ENCODE results near the gene OR52M1. TPM values are rescaled to one million over a fixed set of nuclear protein-coding genes. Genes with fewer than 3 reads are reported as not detected.

Gene OR52M1
- total RNA-seq, 1 donor from 2014 or later: not detected

GRCh38 chr11:4541071-4541470, 3.9 kb upstream of the OR52M1 start:
- TF ChIP-seq, protein P1, sequence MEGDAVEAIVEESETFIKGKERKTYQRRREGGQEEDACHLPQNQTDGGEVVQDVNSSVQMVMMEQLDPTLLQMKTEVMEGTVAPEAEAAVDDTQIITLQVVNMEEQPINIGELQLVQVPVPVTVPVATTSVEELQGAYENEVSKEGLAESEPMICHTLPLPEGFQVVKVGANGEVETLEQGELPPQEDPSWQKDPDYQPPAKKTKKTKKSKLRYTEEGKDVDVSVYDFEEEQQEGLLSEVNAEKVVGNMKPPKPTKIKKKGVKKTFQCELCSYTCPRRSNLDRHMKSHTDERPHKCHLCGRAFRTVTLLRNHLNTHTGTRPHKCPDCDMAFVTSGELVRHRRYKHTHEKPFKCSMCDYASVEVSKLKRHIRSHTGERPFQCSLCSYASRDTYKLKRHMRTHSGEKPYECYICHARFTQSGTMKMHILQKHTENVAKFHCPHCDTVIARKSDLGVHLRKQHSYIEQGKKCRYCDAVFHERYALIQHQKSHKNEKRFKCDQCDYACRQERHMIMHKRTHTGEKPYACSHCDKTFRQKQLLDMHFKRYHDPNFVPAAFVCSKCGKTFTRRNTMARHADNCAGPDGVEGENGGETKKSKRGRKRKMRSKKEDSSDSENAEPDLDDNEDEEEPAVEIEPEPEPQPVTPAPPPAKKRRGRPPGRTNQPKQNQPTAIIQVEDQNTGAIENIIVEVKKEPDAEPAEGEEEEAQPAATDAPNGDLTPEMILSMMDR (conservative IDR thresholded peaks at IDR 0.05; ENCODE audit: low read depth, low read length): no peak
- no peak overlapping the region for H3K4me3 ChIP-seq (ENCODE audit: low read depth, low read length)
- DNase-seq (ENCODE audit: low read depth): no peak

- DNase-seq (ENCODE audit: low read depth): no peak
- no peak overlapping the region for H3K4me3 ChIP-seq (ENCODE audit: low read depth, low read length)
- TF ChIP-seq, protein P1 (conservative IDR thresholded peaks at IDR 0.05; ENCODE audit: low read depth, low read length): no peak
Observed at GRCh38 chr11:4543561-4543960, 1.4 kb upstream of the OR52M1 start.

GRCh38 chr11:4546878-4547277, 1.9 kb downstream of the OR52M1 start:
- TF ChIP-seq, protein P1 (conservative IDR thresholded peaks at IDR 0.05; ENCODE audit: low read depth, low read length): no peak
- DNase-seq (ENCODE audit: low read depth): peak; percentile 43

GRCh38 chr11:4547416-4547815, 2.4 kb downstream of the OR52M1 start:
- H3K4me3 ChIP-seq (ENCODE audit: low read depth, low read length): no peak overlapping the region
- no peak for DNase-seq (ENCODE audit: low read depth)
- TF ChIP-seq, protein P1 (conservative IDR thresholded peaks at IDR 0.05; ENCODE audit: low read depth, low read length): no peak

More at GRCh38 chr11:4546878-4547277, 1.9 kb downstream of the OR52M1 start:
- no peak overlapping the region for H3K4me3 ChIP-seq (ENCODE audit: low read depth, low read length)

- H3K4me3 ChIP-seq (ENCODE audit: low read depth, low read length): no peak overlapping the region
- DNase-seq (ENCODE audit: low read depth): no peak
- TF ChIP-seq, protein P1 (conservative IDR thresholded peaks at IDR 0.05; ENCODE audit: low read depth, low read length): peak; percentile 69
Observed at GRCh38 chr11:4551346-4551979, 6.5 kb downstream of the OR52M1 start.

DNA sequence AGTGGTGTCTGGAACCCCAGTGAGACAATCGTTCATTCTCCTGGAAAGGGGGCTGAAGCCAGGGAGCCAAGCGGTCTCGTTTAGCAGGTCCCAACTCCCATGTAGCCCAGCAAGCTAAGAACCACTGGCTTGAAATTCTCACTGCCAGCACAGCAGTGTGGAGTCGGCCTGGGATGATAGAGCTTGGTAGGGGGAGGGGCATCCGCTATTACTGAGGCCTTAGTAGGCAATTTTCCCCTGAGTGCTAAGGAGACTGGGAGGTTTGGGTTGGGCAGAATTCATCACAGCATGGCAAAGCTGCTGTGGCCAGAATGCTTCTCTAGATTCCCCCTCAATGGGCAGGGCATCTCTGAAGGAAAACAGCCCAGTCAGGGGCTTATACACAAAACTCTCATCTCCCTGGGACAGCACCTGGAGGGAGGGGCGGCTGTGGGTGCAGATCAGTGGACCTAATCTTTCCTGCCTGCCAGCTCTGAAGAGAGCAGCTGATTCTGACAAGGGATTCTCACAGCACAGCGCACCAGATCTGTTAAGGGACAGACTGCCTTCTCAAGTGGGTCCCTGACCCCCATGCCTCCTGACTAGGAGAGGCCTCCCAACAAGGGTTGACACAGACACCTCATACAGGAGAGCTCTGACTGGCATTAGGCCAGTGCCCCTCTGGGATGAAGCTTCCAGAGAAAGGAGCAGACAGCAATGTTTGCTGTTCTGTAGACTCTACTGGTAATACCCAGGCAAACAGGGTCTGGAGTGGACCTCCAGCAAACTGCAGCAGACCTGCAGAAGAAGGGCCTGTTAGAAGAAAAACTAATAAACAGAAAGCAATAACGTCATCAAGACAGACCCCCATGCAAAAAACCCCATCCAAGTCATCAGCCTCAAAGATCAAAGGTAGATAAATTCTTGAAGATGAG, 14.8 kb downstream of the OR52M1 start:
- no peak for DNase-seq (ENCODE audit: low read depth)
- no peak overlapping the region for H3K4me3 ChIP-seq (ENCODE audit: low read depth, low read length)
- TF ChIP-seq, protein P1 (conservative IDR thresholded peaks at IDR 0.05; ENCODE audit: low read depth, low read length): no peak

Data from epithelial cell of proximal tubule (primary cell).